DLD1 (cell line): ENCODE measurements around the gene RPS6KA2.
"Not testable (repeated sequence)": the region's sequence is repeated elsewhere in the genome, so short reads cannot be mapped to it uniquely, and the experiment has no call there.

Experiments used
- in situ Hi-C: cut with HindIII; loops from 2 replicates; pipeline ENCODE4 v1.10.0; 2017; ENCODE audit warnings: low sequenced_read_pairs

RPS6KA2 gene

DNA sequence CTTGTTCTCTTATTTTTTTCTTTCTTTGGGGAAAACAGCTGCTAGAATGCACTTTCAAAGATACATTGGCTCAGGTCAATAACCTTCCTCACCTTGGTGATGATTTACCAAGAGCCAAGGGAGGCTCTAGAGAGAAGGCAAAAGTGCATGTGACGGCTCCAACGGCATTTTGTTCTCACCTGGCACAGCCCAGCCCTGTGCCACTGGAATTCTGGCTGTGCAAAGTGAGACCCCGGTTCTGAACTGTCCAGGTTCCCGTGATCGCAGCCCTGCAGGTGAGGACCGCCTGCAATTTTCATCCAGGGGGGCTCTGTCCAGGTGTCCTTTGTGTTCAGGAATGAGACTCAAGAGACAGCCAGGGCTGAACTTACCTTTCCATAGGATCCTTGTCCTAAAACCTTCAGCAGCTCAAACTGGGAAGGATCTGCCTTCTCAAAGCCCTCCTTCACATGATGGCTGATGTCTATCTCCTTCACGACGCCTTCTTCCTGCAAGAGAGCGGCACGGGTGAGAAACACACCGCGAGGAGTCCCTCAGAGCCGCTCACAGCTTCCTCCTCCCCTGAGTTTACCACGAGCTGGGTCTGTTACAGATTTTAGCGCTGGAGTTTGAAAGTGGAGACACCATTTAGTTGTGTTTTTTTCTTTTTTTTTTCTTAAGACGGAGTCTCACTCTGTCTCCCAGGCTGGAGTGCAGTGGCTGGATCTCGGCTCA lies 88.6 kb downstream of the RPS6KA2 start:
- in situ Hi-C loops: no loop called here

DNA sequence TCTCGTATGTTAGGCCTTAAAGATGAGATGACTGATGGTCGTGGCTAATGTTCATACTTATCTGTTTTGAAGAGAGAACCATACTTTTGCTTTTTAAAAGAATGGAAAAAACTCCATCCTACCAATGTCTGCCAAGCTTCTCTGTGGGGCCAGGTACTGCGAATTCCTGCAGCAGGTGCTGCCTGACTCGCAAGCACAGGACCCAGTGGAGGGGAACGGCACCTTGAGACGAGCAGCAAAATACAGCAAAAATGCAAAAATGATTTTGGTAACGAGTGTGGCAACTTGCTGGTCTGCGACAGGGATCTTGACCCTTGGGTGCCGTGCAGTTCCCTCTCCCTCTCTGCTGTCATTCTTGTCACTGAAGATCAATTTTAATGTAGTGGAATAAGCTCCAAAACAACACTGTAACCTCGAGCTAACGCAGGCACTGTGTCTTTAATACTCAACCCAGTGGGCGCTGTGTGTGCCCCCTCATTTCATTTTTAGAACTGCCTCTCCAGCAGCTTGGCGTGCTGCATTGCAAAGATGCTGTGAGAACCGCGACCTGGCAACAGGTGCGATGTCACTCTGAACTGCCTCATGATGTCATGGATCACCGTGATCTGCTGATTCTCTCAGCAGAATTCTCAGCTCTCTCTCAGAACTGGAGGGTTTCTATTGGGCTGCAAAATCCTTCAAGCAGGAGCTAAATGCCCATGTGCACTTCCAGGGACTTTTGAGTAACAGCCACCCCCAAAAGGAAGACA lies 92.2 kb downstream of the RPS6KA2 start:
- in situ Hi-C loops: no loop called here

DNA sequence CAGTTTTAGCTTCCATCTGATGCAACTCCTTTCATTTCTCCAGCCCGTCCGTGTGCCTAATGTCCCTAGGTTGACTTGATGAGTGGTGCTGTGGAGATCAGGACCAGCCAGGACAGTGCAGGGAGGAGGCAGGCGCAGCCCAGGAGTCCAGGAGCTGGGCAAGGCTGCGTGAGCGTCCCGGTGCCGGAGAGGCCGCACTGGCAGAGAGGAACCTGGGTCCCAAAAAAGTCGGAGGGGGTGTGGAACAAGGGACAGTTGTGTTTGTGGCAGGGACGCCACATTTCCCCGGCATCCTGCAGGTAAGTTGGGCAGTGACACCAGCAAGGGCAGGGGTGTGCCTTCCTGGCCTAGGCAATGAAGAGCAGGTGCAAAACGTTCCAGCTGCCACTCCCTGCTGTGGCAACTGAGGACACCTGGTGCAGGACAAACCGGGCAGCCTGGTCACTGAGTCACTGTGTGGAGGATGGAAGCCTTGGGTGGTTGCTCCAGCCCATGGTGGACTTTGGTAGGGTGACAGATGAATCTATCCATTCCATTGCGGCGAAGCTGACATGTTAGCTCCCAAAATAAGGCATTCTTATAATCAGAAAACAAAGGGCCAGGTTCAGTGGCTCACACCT lies 93.7 kb downstream of the RPS6KA2 start:
- in situ Hi-C loops: no loop called here

DNA sequence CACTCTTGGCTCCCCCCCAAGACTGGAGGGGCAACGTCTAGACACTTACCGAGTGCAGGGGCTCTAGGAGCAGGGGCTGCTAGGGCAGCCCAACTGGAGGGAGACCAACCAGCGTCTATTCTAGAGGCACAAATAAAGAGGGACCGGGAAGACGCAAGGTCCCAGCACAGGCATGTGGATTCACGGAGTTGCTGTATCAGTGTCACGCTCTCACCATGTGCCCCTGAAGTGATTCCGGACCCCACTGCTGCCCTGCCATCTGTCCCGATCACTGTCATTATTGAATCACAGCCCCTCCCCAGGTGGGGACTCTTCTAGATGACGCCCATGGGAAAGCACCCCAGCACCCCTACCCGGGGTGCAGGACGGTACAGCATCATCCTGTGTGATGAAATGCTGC lies 94.7 kb downstream of the RPS6KA2 start:
- in situ Hi-C loops: no loop called here

DNA sequence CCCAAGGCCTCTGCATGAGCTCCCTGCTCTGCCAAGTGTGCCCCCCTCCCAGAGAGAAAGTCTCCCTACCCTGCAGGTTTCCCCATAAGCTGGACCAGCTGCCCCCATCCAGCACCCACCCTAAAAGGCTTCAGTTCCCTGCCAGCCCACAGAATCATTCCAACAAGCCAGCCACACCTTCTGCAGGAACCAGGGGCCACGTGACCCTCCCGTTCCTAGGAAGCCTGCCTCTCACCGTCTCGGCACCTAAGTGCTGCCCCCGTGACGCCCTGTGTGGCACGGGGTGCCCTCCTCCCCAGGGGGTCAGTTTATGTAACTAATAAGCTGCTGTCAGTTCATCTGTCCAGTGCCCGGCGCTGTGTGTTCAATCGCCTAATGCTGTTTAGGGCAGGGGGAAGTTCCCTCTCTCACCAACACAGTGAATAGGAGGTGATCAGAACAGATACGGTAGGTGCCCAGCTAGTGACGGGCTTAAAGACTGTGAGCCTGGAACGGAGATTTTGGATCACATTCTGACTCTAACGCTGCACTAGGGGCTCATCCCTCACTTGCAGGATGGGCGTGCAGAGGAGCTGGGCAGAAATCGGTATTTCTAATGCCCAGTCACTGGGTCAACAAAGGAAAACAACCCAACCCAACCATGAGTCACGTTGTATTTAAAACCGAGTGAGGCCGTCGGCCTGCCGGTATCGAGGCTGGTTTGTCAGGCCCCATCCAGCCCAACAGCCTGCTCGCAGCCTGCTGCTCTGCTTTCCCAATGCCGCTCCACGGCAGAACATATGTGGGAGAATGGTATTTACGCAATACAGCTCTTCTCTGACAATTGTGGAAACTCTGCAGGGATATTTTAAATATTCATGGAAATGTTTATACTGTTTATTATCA lies 96.6 kb downstream of the RPS6KA2 start:
- in situ Hi-C loops: no loop called here

DNA sequence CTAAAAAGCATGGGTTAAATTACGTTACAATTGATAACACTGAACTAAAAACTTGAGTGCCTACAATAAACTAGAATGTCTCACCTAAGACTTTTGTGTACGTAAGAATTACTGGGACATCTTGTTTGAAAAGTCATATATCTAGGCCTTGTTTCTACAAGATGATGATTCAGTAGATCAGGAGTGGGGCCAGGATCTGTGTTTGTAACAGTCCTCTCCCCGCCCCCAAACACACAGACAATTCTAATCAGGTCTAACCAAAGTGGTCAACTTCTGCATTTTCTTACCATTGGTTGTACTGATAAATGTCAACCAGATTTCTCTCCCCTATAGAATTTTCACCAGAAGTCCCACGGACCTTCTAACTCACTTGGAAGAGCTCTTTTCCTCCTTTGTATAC lies 97.5 kb downstream of the RPS6KA2 start:
- in situ Hi-C loops: no loop called here

DNA sequence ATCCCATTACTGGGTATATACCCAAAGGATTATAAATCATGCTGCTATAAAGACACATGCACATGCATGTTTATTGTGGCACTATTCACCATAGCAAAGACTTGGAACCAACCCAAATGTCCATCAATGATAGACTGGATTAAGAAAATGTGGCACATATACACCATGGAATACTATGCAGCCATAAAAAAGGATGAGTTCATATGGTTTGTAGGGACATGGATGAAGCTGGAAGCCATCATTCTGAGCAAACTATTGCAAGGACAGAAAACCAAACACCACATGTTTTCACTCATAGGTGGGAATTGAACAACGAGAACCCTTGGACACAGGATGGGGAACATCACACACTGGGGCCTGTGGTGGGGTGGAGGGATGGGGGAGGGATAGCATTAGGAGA lies 98.0 kb downstream of the RPS6KA2 start:
- in situ Hi-C loops: not testable (repeated sequence)

DNA sequence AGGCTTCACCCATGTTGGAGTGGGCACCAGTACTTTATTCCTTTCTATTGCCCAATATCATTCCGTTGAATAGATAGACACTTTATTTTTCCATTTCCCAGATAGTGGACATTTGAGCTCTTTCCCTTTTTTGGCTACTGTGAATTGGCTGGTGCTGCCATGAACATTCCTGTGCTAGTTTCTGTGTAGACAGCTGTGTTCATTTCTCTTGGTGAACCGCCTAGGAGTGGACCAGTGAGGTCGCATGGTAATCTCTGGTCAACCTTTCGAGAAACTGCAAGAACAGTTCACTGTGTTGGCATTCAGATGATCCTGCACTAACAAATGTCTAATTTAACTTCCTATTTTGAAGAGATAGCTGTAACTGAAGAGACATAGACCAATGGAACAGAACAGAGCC lies 99.2 kb downstream of the RPS6KA2 start:
- in situ Hi-C loops: no loop called here

DNA sequence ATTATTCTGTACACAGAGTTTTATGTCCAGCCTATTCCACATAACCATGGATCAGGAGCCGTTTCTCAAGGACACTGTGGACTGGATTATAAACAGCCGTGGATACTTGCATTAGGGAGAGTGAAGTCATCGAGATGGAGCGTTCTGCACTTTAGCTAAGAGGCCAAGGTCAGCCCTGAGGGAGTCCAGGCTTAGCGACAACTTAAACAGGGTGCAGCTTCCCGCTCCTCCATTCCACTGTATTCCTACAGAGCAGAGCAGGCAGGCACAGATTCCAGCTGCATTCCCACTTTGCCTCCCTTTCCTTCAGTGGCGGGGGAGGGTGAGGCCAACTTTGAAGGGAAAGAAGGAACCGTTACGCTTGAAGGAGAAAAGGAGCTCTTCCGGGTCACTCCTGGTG lies 100.1 kb downstream of the RPS6KA2 start:
- in situ Hi-C loops: no loop called here

DNA sequence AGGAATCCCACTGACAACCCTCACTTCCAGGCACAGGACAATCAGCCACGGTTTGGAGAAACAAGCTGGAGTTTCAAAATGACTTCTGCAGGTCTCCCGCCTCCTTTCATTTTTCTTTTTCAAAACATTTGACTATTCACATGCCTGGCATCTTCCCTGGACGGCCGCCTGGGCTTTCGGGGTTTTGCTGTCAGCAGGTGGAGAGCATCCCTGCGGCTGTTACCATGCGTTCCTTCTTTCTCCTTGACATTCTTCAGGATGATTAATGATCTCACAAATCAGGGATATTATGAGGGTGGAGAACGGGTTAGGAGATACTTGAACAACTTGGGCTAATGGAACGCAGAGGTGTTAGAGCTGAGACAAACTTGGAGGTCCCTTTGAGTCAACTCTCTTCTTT lies 101.5 kb downstream of the RPS6KA2 start:
- in situ Hi-C loops: no loop called here

DNA sequence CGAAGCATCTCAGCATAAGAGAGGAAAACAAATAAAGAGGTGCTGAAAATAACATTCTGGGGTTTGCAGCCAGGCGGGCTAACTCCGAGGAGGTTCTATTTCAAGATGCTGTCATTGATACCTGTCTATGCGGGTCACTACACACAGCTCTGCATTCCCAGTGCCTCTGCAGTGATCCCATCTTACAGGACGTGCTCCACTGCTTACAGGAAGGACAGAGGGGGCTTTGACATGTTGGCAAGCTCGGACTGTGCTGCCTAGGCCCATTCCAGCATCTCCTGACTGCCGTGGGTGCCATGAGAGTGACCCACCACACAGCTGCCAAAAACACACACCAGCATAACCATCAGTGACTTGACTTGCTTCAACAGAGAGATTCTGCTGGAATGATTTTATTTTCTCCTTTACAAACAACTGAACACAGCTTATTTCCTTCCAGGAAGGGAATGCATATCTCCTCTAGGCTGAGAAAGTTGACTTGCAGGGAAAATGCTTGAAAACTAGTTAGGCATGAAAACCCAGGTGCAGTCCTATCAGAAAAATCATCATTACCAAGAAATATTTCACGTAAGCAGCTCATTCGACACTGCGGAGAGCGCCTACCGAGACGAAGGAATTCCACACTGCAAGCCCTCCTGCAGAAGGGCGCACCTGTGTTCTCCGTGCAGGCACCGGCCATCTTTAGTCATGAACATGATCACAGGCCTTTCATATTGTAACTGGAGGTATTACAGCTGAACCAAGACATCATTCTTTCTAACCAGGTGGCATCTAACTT lies 103.1 kb downstream of the RPS6KA2 start:
- in situ Hi-C loops: no loop called here

DNA sequence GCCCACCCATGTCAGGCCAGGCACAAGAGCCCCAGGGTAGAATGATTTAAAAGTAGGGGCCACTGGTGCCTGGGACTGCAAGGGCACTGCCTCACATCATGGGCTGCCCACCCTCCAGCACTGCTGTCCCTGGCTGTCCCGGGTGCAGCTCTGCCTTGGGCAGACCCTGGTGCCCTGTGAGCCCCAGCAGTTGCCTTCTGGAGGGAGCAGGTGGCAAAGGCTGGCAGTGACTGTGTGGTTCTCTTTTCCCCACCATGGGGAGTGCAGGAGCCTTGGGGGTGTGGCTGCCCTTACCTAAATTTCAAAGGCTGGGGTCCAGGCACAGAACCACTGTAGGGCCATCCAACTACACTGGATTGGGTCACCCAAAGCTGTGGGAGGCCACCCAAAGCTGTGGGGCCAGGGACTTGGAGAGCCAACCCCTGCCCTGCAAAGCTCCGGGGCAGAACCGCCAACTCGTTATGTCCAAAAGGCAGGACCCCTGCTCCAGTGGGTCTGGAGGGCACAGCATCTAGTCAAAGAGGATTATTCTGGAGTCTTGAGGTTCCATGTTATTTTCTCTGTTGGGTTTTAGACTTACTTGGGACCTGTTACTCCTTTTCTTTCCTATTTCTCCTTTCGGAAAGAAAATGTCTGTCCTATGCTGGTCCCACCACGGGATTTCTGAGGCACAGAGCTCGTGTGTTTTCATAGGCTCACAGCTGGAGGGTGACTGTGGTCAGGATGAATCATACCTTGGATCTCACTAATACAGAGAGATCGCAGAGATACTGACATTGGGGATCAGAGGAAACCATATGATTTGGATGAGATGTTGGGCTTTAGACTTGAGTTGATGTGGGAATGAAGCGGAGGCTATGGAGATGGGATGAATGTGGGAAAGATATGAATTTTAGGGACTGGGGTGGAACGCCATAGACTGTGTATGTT lies 105.9 kb downstream of the RPS6KA2 start:
- in situ Hi-C loops: no loop called here

DNA sequence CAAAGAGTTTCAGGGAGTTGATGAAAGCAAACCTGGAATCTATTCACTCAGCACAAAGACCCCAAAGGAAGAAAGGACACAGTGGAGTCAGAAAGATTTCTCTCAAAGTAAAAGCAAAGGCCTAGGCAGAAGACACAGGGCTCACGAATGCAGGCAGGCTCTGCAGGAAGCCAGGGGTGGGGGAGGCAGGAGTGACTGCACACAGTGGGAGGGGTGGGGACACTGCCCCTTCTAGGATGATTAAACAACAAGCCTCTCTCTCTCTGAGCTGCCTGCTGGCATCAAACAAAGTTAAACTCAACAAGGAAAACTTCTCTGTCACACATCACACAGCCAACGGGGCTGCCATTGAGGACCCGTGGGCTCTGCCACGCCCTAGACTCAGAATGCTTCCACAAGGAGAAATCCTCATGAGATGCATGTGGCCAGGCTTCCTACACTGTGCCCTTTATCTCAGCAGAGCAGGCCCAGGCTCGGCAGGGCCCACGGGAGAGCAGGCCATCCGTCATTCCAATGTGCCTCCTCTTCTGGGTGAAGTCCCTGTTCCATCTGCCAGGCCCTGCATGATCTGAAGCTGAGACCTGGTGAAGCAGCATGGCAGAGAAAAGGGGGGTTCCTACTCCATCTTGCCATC lies 110.7 kb downstream of the RPS6KA2 start:
- in situ Hi-C loops: no loop called here

DNA sequence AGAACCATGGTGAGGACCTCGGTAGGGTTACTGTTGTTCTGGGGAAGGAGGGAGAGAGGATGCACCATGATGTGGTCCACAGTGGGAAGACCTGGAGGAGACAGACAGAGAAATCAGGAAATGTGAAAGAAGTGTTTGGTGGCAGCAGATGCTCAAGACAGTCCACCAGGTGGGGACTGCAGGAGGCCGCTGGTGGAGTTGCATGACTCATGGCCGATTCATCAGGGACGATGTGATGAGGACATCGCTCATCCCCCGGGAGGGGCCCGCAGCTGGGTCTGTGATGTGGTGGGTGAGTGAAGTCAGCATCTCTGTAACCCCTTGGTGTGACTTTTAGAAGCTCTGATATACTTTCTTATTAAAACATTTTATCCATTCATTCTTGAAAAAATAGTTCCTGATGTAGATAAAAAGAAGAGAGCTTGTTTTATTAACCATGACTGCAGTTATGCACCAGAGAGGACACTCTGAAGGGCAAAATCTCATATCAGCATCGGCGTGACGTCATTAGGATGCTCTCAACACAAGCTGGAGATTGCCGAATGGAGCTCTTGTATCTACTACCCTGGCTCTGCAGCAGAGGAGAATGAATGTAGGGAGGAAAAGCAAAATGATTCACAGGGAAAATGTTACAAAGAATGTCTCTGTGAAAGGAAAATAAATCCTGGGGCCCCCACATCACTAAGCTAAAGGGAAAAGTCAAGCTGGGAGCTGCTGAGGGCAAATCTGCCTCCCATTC lies 111.8 kb downstream of the RPS6KA2 start:
- in situ Hi-C loops: no loop called here

DNA sequence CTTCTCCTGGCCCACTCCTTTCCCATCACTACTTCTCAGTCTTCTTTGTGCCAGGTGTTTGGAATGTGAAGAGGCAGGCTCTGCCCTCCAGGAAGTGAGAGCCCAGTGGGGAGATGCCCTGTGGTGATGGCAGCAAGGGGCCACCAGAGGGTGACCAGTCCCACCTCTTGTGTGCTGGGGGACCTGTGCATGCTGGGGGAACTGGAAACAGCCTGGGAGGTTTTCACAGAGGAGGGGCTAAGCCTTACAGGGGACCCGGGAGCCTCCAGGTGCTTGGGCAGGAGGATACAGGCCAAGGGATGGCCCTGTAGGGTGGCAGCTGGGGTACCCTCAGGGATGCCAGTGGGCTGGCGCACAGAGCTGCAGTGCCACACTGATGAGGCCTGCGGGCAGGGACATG lies 112.9 kb downstream of the RPS6KA2 start:
- in situ Hi-C loops: no loop called here

DNA sequence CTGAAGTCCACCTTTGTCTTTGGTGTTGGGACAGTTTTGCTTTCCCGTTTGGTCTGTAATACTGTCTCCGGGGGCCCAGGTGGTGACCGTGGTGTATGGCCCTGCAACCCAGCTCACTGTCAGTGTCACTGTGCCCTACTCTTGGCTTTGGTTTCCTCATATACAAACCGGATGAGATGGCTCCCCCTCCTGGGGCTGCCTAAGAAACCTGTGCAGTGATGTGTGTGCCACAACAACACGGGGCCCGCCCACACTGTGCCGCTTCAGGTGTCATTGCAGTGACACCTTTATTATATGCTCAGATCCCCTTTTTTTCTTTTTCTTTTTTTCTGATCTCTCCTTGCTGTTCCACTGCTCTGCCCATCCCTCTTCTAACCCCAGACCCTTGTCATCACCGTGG lies 114.5 kb downstream of the RPS6KA2 start:
- in situ Hi-C loops: no loop called here

DNA sequence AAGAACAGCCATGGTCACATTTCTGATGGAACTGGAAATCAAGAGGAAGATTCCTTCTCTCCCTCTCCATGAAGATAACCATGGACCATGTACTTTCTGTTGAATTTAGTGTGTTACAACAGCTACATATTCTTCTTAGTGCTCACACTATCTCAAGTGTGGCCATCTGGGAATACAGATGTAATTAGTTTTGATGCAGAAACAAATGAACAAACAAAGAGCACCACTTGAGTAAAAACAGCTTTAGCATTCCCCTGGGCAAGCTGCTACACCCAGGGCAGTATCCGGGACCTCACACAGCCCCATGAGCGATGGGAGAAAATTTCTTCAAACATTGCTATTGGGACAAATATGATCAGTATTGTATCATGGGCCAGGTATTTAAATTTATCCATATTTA lies 115.7 kb downstream of the RPS6KA2 start:
- in situ Hi-C loops: no loop called here

DNA sequence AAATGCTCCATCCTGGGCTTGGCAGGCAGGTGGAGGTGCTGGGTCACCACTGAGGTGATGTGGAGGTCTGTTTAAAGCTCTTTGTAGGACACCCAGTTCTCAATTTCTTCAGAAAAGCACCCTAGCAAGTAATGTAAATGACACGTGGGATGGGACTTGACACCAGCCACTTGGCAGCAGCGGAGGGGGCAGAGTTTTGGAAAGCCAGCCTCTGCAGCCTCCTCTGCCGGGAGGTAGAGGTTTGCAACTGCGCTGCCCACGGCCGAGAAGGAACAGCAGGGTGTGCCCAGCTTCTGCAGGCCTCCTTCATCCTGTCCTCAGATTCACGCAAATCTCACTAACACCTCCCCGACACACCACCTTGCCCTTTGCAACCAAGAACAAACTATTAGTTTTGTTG lies 117.9 kb downstream of the RPS6KA2 start:
- in situ Hi-C loops: no loop called here
